ENCODE measurements around the gene RHOC.
A peak's percentile ranks its signal among the peaks of the same experiment; 100 is the strongest.

RHOC gene

GRCh38 chr1:112688781-112689193, 18.1 kb downstream of the RHOC start:
- no peak overlapping the region for H3K4me3 Mint-ChIP-seq
- peaks cover 9% of the 10 kb centered on the region for H3K36me3 Mint-ChIP-seq
- ATAC-seq (ENCODE audit: low read depth) (no peak), DNase-seq (ENCODE audit: low spot score in 2 of 2) (no peak)
- H3K27me3 Mint-ChIP-seq = no peaks in the 10 kb centered on the region
- H3K4me1 Mint-ChIP-seq = peaks cover 8% of the 10 kb centered on the region
- H3K27ac Mint-ChIP-seq = peak overlapping the region; percentile 60
- H3K9me3 Mint-ChIP-seq = no peaks in the 10 kb centered on the region

- Mint-ChIP-seq H3K9me3 (no peaks in the 10 kb centered on the region), H3K4me1 (peaks cover 8% of the 10 kb centered on the region), H3K27me3 (no peaks in the 10 kb centered on the region), H3K4me3 (no peak overlapping the region), H3K36me3 (peaks cover 9% of the 10 kb centered on the region), H3K27ac (no peak overlapping the region)
- ATAC-seq (ENCODE audit: low read depth) (no peak), DNase-seq (ENCODE audit: low spot score in 2 of 2) (no peak)
These were observed 19.0 kb downstream of the RHOC start for GRCh38 chr1:112687785-112688496.

- H3K27me3 Mint-ChIP-seq = no peaks in the 10 kb centered on the region
- DNase-seq (ENCODE audit: low spot score in 2 of 2) = no peak
- ATAC-seq (ENCODE audit: low read depth) = no peak
- H3K4me3 Mint-ChIP-seq = no peak overlapping the region
- peaks cover 8% of the 10 kb centered on the region for H3K4me1 Mint-ChIP-seq
- H3K36me3 Mint-ChIP-seq = peaks cover 7% of the 10 kb centered on the region
- no peaks in the 10 kb centered on the region for H3K9me3 Mint-ChIP-seq
- H3K27ac Mint-ChIP-seq = no peak overlapping the region
These were observed 19.6 kb downstream of the RHOC start for GRCh38 chr1:112687361-112687760.

- Mint-ChIP-seq H3K4me1 (peaks cover 8% of the 10 kb centered on the region), H3K9me3 (no peaks in the 10 kb centered on the region), H3K27ac (no peak overlapping the region), H3K4me3 (no peak overlapping the region), H3K36me3 (peaks cover 7% of the 10 kb centered on the region), H3K27me3 (no peaks in the 10 kb centered on the region)
- DNase-seq (ENCODE audit: low spot score in 2 of 2) (no peak), ATAC-seq (ENCODE audit: low read depth) (peak; percentile 42)
These were observed 20.1 kb downstream of the RHOC start for GRCh38 chr1:112686835-112687234.

GRCh38 chr1:112686417-112686816, 20.5 kb downstream of the RHOC start:
- ATAC-seq (ENCODE audit: low read depth) = no peak
- no peaks in the 10 kb centered on the region for H3K9me3 Mint-ChIP-seq
- H3K36me3 Mint-ChIP-seq = peaks cover 5% of the 10 kb centered on the region
- no peak for DNase-seq (ENCODE audit: low spot score in 2 of 2)
- H3K27me3 Mint-ChIP-seq = no peaks in the 10 kb centered on the region
- H3K27ac Mint-ChIP-seq = no peak overlapping the region
- peaks cover 8% of the 10 kb centered on the region for H3K4me1 Mint-ChIP-seq
- no peak overlapping the region for H3K4me3 Mint-ChIP-seq

GRCh38 chr1:112685913-112686312, 21.0 kb downstream of the RHOC start:
- Mint-ChIP-seq H3K27me3 (no peaks in the 10 kb centered on the region), H3K36me3 (peaks cover 5% of the 10 kb centered on the region), H3K4me3 (no peak overlapping the region), H3K9me3 (no peaks in the 10 kb centered on the region), H3K4me1 (peaks cover 8% of the 10 kb centered on the region), H3K27ac (no peak overlapping the region)
- ATAC-seq (ENCODE audit: low read depth) (no peak), DNase-seq (ENCODE audit: low spot score in 2 of 2) (no peak)

GRCh38 chr1:112678605-112679004, 28.3 kb downstream of the RHOC start:
- Mint-ChIP-seq H3K27me3 (no peaks in the 10 kb centered on the region), H3K27ac (no peak overlapping the region), H3K4me3 (no peak overlapping the region), H3K9me3 (no peaks in the 10 kb centered on the region), H3K36me3 (peaks cover 2% of the 10 kb centered on the region), H3K4me1 (peaks cover 23% of the 10 kb centered on the region)
- no peak for ATAC-seq (ENCODE audit: low read depth)
- DNase-seq (ENCODE audit: low spot score in 2 of 2) = no peak

- Mint-ChIP-seq H3K4me3 (no peak overlapping the region), H3K36me3 (peaks cover 2% of the 10 kb centered on the region), H3K27me3 (no peaks in the 10 kb centered on the region), H3K4me1 (peaks cover 30% of the 10 kb centered on the region), H3K9me3 (no peaks in the 10 kb centered on the region), H3K27ac (no peak overlapping the region)
- DNase-seq (ENCODE audit: low spot score in 2 of 2) = no peak
- ATAC-seq (ENCODE audit: low read depth) = no peak
These were observed 29.4 kb downstream of the RHOC start for GRCh38 chr1:112677501-112677900.

- H3K4me3 Mint-ChIP-seq = no peak overlapping the region
- H3K9me3 Mint-ChIP-seq = no peaks in the 10 kb centered on the region
- H3K36me3 Mint-ChIP-seq = peaks cover 4% of the 10 kb centered on the region
- peaks cover 31% of the 10 kb centered on the region for H3K4me1 Mint-ChIP-seq
- DNase-seq (ENCODE audit: low spot score in 2 of 2) (peak in 1 of 2 donors; percentile 25), ATAC-seq (ENCODE audit: low read depth) (peak; percentile 66)
- no peak overlapping the region for H3K27ac Mint-ChIP-seq
- no peaks in the 10 kb centered on the region for H3K27me3 Mint-ChIP-seq
These were observed 30.4 kb downstream of the RHOC start for GRCh38 chr1:112676543-112676942.

GRCh38 chr1:112675728-112676381, 31.1 kb downstream of the RHOC start:
- peak overlapping the region; percentile 73 for H3K4me3 Mint-ChIP-seq
- H3K9me3 Mint-ChIP-seq = no peaks in the 10 kb centered on the region
- no peaks in the 10 kb centered on the region for H3K27me3 Mint-ChIP-seq
- H3K4me1 Mint-ChIP-seq = peaks cover 37% of the 10 kb centered on the region
- H3K27ac Mint-ChIP-seq = no peak overlapping the region
- ATAC-seq (ENCODE audit: low read depth) (no peak), DNase-seq (ENCODE audit: low spot score in 2 of 2) (no peak)
- H3K36me3 Mint-ChIP-seq = peaks cover 6% of the 10 kb centered on the region

GRCh38 chr1:112674986-112675727, 31.8 kb downstream of the RHOC start:
- H3K4me3 Mint-ChIP-seq = peak overlapping the region; percentile 100
- peaks cover 37% of the 10 kb centered on the region for H3K4me1 Mint-ChIP-seq
- DNase-seq (ENCODE audit: low spot score in 2 of 2) (peak; percentile 14 to 44), ATAC-seq (ENCODE audit: low read depth) (peak; percentile 32)
- peak overlapping the region; percentile 94 for H3K27ac Mint-ChIP-seq
- H3K36me3 Mint-ChIP-seq = peaks cover 12% of the 10 kb centered on the region
- no peaks in the 10 kb centered on the region for H3K27me3 Mint-ChIP-seq
- H3K9me3 Mint-ChIP-seq = no peaks in the 10 kb centered on the region

- H3K27ac Mint-ChIP-seq = peak within 1 kb of the TSS; percentile 94
- DNase-seq (ENCODE audit: low spot score in 2 of 2) (peak; percentile 17 to 34), ATAC-seq (ENCODE audit: low read depth) (peak; percentile 55)
- H3K27me3 Mint-ChIP-seq = no peaks in the 10 kb centered on the region
- peak within 1 kb of the TSS; percentile 100 for H3K4me3 Mint-ChIP-seq
- H3K4me1 Mint-ChIP-seq = peaks cover 37% of the 10 kb centered on the region
- peaks cover 17% of the 10 kb centered on the region for H3K36me3 Mint-ChIP-seq
- no peaks in the 10 kb centered on the region for H3K9me3 Mint-ChIP-seq
These were observed 32.4 kb downstream of the RHOC start, which contains the start of gene MOV10 for GRCh38 chr1:112674440-112674985. Gene MOV10 (plus strand): TSS chr1:112674659. CDS start chr1:112674913, 254 bp downstream.

- H3K27me3 Mint-ChIP-seq = no peaks in the 10 kb centered on the region
- H3K36me3 Mint-ChIP-seq = peaks cover 24% of the 10 kb centered on the region
- H3K27ac Mint-ChIP-seq = peak overlapping the region; percentile 94
- DNase-seq (ENCODE audit: low spot score in 2 of 2) (peak in 1 of 2 donors; percentile 25), ATAC-seq (ENCODE audit: low read depth) (peak; percentile 43)
- H3K4me3 Mint-ChIP-seq = peak overlapping the region; percentile 100
- H3K4me1 Mint-ChIP-seq = peaks cover 37% of the 10 kb centered on the region
- H3K9me3 Mint-ChIP-seq = no peaks in the 10 kb centered on the region
These were observed 33.1 kb downstream of the RHOC start for GRCh38 chr1:112673592-112674439.
